Tibial nerve (tissue), 4 donors: ENCODE results near the gene TMEM100. TPM values are rescaled to one million over a fixed set of nuclear protein-coding genes. Genes with fewer than 3 reads are reported as not detected.
A peak's percentile ranks its signal among the peaks of the same experiment; 100 is the strongest.

Experiments
- DNase-seq, 2 donors: peaks; one replicate each; pipeline ENCODE4 v3.0.0-alpha.2; 2019; ENCODE audit warnings: low spot score in 2 of 2
- H3K27ac ChIP-seq, 4 donors: fragments of 200-600 bp; sonication (generic) in 3 of 4; one replicate each; pipeline ENCODE4 v1.5.1; 2017 to 2019; ENCODE audit warnings: mild to moderate bottlenecking in 1 of 4
- H3K27me3 ChIP-seq, 2 donors: fragments of 200-600 bp; sonication (generic) in 1 of 2; one replicate each; pipeline versions ENCODE4 v1.5.1 to v1.6.0; 2017 to 2019
- H3K36me3 ChIP-seq, 3 donors: fragments of 200-600 bp; sonication (generic); one replicate each; pipeline ENCODE4 v1.5.1; 2018 to 2019
- H3K4me1 ChIP-seq, 4 donors: fragments of 200-600 bp; sonication (generic) in 3 of 4; one replicate each; pipeline ENCODE4 v1.5.1; 2017 to 2019
- H3K4me3 ChIP-seq, 4 donors: fragments of 200-600 bp; sonication (generic) in 3 of 4; one replicate each; pipeline ENCODE4 v1.5.1; 2017 to 2019; ENCODE audit warnings: mild to moderate bottlenecking in 1 of 4, moderate library complexity in 1 of 4
- H3K9me3 ChIP-seq, 4 donors: fragments of 200-600 bp; sonication (generic) in 3 of 4; one replicate each; pipeline ENCODE4 v1.5.1; 2017 to 2019
- EP300 ChIP-seq, 2 donors: sonication (generic); formaldehyde crosslinking; IDR thresholded peaks; one replicate each; pipeline ENCODE4 v1.6.1; 2017; ENCODE audit warnings: antibody characterized with exemption in 2 of 2, mild to moderate bottlenecking in 1 of 2
- POLR2A ChIP-seq, 2 donors: fragments of 450-650 bp; IDR thresholded peaks; one replicate each; pipeline ENCODE4 v1.6.1; 2017; ENCODE audit warnings: antibody characterized with exemption in 2 of 2, mild to moderate bottlenecking in 2 of 2, moderate library complexity in 2 of 2
- WGBS, 2 donors: methylation state at CpG; one replicate each; pipeline ENCODE4 v1.1.5; 2018; 5-methylcytosine and 5-hydroxymethylcytosine counted together
- total RNA-seq, 4 donors: library from RNA; depleted of rRNA; stranded (reverse); fragments of >200 nt; gene quantifications; one replicate each; pipeline ENCODE4 v1.1.0, GENCODE V29; 2016
- TF ChIP-seq, protein P1 (sequence below), 5 experiments: fragments of 200-600 bp in 3 of 5; fragments of 450-650 bp in 2 of 5; sonication (generic) in 3 of 5; IDR thresholded peaks; one replicate each; pipeline ENCODE4 v1.5.1; 2016 to 2019; ENCODE audit warnings: antibody characterized with exemption in 5 of 5, mild to moderate bottlenecking in 3 of 5, moderate library complexity in 2 of 5

TMEM100 gene
- total RNA-seq, 4 donors from 2014 or later = 24.3 to 33.4 (median 28.9) TPM

- Histone ChIP-seq H3K27me3 (no peaks in the 10 kb centered on the region), H3K9me3 (no peaks in the 10 kb centered on the region), H3K4me1 (peaks cover 0 to 32% (median 4%) of the 10 kb centered on the region in 4 donors), H3K27ac (peak overlapping the region in 3 of 4 donors; percentile 32 to 70 (median 47)), H3K4me3 (no peak overlapping the region), H3K36me3 (no peaks in the 10 kb centered on the region)
- TF ChIP-seq EP300 (IDR thresholded peaks at IDR 0.05) (no peak), POLR2A (IDR thresholded peaks at IDR 0.05) (no peak)
- TF ChIP-seq, protein P1, sequence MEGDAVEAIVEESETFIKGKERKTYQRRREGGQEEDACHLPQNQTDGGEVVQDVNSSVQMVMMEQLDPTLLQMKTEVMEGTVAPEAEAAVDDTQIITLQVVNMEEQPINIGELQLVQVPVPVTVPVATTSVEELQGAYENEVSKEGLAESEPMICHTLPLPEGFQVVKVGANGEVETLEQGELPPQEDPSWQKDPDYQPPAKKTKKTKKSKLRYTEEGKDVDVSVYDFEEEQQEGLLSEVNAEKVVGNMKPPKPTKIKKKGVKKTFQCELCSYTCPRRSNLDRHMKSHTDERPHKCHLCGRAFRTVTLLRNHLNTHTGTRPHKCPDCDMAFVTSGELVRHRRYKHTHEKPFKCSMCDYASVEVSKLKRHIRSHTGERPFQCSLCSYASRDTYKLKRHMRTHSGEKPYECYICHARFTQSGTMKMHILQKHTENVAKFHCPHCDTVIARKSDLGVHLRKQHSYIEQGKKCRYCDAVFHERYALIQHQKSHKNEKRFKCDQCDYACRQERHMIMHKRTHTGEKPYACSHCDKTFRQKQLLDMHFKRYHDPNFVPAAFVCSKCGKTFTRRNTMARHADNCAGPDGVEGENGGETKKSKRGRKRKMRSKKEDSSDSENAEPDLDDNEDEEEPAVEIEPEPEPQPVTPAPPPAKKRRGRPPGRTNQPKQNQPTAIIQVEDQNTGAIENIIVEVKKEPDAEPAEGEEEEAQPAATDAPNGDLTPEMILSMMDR (IDR thresholded peaks at IDR 0.05) = no peak
- DNase-seq = no peak
- 31 to 35% methylated on average over 4 of the region's 4 CpGs for WGBS, 2 donors
These were observed 11.7 kb downstream of the TMEM100 start for GRCh38 chr17:55710829-55711496.

DNA sequence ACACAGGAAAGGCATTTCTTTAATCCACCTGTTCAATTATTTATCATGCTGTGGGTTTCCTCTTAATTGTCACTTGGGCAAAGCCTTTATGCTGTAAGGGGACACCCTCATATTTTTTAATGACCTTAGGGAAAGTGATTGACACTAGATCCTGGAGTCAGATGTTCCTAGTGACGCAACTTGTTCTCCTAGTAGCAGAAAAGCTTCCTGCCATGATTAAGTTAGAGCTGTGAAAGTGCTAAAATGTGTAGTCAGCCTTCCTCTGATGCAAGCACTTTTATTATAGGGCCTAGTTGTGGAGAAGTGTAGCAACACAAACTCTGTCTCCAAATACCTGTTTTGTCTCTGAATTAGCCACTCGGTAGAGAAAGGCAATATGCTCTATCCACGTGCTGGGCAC, 12.3 kb downstream of the TMEM100 start:
- Histone ChIP-seq H3K4me1 (peaks cover 0 to 32% (median 4%) of the 10 kb centered on the region in 4 donors), H3K9me3 (no peaks in the 10 kb centered on the region), H3K36me3 (no peaks in the 10 kb centered on the region), H3K27ac (peak overlapping the region in 3 of 4 donors; percentile 32 to 70 (median 47)), H3K27me3 (no peaks in the 10 kb centered on the region), H3K4me3 (no peak overlapping the region)
- DNase-seq = no peak
- TF ChIP-seq, protein P1 (IDR thresholded peaks at IDR 0.05) = no peak
- peak in 1 of 2 donors; percentile 65 for TF ChIP-seq EP300 (IDR thresholded peaks at IDR 0.05)
- 53 to 55% methylated on average over 3 of the region's 3 CpGs for WGBS, 2 donors

- Histone ChIP-seq H3K4me1 (peaks cover 0 to 32% (median 4%) of the 10 kb centered on the region in 4 donors), H3K36me3 (no peaks in the 10 kb centered on the region), H3K27me3 (no peaks in the 10 kb centered on the region), H3K9me3 (no peaks in the 10 kb centered on the region), H3K4me3 (no peak overlapping the region), H3K27ac (peak overlapping the region in 2 of 4 donors; percentile 47 to 70)
- DNase-seq = no peak
- 65 to 81% methylated on average over 4 of the region's 4 CpGs for WGBS, 2 donors
- TF ChIP-seq EP300 (IDR thresholded peaks at IDR 0.05) (no peak), POLR2A (IDR thresholded peaks at IDR 0.05) (no peak)
- TF ChIP-seq, protein P1 (IDR thresholded peaks at IDR 0.05) = no peak
These were observed 12.7 kb downstream of the TMEM100 start for GRCh38 chr17:55709984-55710383.

DNA sequence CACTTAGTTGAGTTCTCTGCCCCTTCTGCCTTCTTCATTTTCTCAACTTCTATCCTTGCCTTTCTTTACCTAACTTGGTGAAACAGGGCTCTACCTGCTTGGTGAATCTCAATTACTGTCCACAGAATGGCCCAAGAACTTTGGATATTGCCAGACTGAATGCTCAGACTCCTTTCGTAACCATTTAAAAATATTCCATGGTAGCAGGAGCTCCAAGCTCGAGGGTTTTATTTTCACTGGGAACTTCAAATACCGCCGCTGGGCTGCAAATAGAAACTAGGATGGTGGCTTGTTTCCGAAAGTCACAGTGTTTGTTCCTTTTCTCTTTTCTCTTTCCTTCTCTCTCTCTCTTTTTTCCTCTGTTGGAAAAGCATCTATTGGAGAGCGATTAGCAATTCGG, 13.2 kb downstream of the TMEM100 start:
- no peak for DNase-seq

More for the DNA sequence above, 13.2 kb downstream of the TMEM100 start:
- Histone ChIP-seq H3K4me1 (peaks cover 0 to 32% (median 4%) of the 10 kb centered on the region in 4 donors), H3K27me3 (no peaks in the 10 kb centered on the region), H3K27ac (peak overlapping the region in 1 of 4 donors; percentile 70), H3K4me3 (no peak overlapping the region), H3K36me3 (no peaks in the 10 kb centered on the region), H3K9me3 (no peaks in the 10 kb centered on the region)
- TF ChIP-seq, protein P1 (IDR thresholded peaks at IDR 0.05) = no peak
- TF ChIP-seq POLR2A (IDR thresholded peaks at IDR 0.05) (no peak), EP300 (IDR thresholded peaks at IDR 0.05) (no peak)
- 74 to 89% methylated on average over 7 of the region's 7 CpGs for WGBS, 2 donors
